SK-N-SH (cell line): Measurements from ENCODE around the gene H6PD. TPM values are rescaled to one million over a fixed set of nuclear protein-coding genes. Genes with fewer than 3 reads are reported as not detected.

Experiments
- CTCF ChIA-PET: fragments of 300-600, 350-600 bp; formaldehyde crosslinking; extraction: SDS; loops from one replicate; lab custom pipeline; 2021; lab: Yijun Ruan, JAX
- POLR2A ChIA-PET: fragments of 350-600 bp; sonication (Branson Sonifier 250); formaldehyde crosslinking; extraction: SDS; loops from one replicate; lab custom pipeline; 2020; ENCODE audit warnings: antibody characterized with exemption, inconsistent platforms; lab: Yijun Ruan, JAX
- DNase-seq: peaks from one replicate; pipeline ENCODE4 v3.0.0; 2012
- H2AFZ ChIP-seq: fragments of 200-600 bp; sonication (generic); 2 replicates; pipeline ENCODE4 v1.8.1; 2016; ENCODE audit warnings: antibody characterized with exemption, mild to moderate bottlenecking, low read depth
- H3F3A ChIP-seq: fragments of 200-600 bp; sonication (generic); replicated peaks from 2 replicates; pipeline ENCODE3; 2016; ENCODE audit warnings: antibody characterized with exemption, mild to moderate bottlenecking; ENCODE audit not compliant: insufficient read depth
- H3K27ac ChIP-seq, 2 experiments: fragments of 200-500 bp in 1 of 2; fragments of 200-600 bp in 1 of 2; sonication (Bioruptor generic) in 1 of 2; sonication (generic), shearing (Covaris generic) in 1 of 2; 2 replicates each; pipeline versions ENCODE4 v1.5.1 to v1.6.1; 2014 to 2016; ENCODE audit warnings: low read depth in 2 of 2, inconsistent platforms in 1 of 2, low read length in 1 of 2, mild to moderate bottlenecking in 1 of 2, mixed read lengths in 1 of 2
- H3K27me3 ChIP-seq: fragments of 200-600 bp; sonication (generic), shearing (Covaris generic); 2 replicates; pipeline ENCODE4 v1.6.1; 2016; ENCODE audit warnings: mixed run types; ENCODE audit not compliant: insufficient read depth
- H3K36me3 ChIP-seq, 2 experiments: fragments of 200-500 bp in 1 of 2; fragments of 200-600 bp in 1 of 2; sonication (Bioruptor generic) in 1 of 2; sonication (generic) in 1 of 2; replicated peaks in 1 of 2; 2 replicates each; pipeline versions ENCODE3 to v1.5.1; 2014 to 2016; ENCODE audit warnings: low read length in 1 of 2, mild to moderate bottlenecking in 1 of 2; ENCODE audit not compliant: insufficient read depth in 2 of 2, control insufficient read depth in 1 of 2
- H3K4me1 ChIP-seq, 2 experiments: fragments of 200-500 bp in 1 of 2; fragments of 200-600 bp in 1 of 2; sonication (Bioruptor generic) in 1 of 2; sonication (generic), shearing (Covaris generic) in 1 of 2; 2 replicates each; pipeline versions ENCODE4 v1.5.1 to v1.6.1; 2014 to 2016; ENCODE audit warnings: low read depth in 1 of 2, low read length in 1 of 2, mixed run types in 1 of 2; ENCODE audit not compliant: insufficient read depth in 2 of 2, control insufficient read depth in 1 of 2
- H3K4me2 ChIP-seq: fragments of 200-600 bp; sonication (generic), shearing (Covaris generic); 2 replicates; pipeline ENCODE4 v1.6.1; 2017; ENCODE audit warnings: mixed run types
- H3K4me3 ChIP-seq, 2 experiments: fragments of 200-500 bp in 1 of 2; fragments of 200-600 bp in 1 of 2; sonication (Bioruptor generic) in 1 of 2; sonication (generic), shearing (Covaris generic) in 1 of 2; 2 replicates each; pipeline versions ENCODE4 v1.5.1 to v1.8.1; 2014 to 2016; ENCODE audit warnings: low read depth in 2 of 2, inconsistent platforms in 1 of 2, low read length in 1 of 2, mild to moderate bottlenecking in 1 of 2, mixed read lengths in 1 of 2, moderate library complexity in 1 of 2
- H3K79me2 ChIP-seq: fragments of 200-600 bp; sonication (generic); 2 replicates; pipeline ENCODE4 v1.8.1; 2017; ENCODE audit warnings: mild to moderate bottlenecking; ENCODE audit not compliant: insufficient read depth
- H3K9ac ChIP-seq: fragments of 200-600 bp; sonication (generic); 2 replicates; pipeline ENCODE4 v1.6.1; 2017; ENCODE audit warnings: mixed run types
- H3K9me2 ChIP-seq: fragments of 200-600 bp; sonication (generic); 2 replicates; pipeline ENCODE4 v1.6.1; 2017; ENCODE audit warnings: mixed run types
- H3K9me3 ChIP-seq: fragments of 200-600 bp; sonication (generic); 2 replicates; pipeline ENCODE4 v1.6.1; 2017; ENCODE audit warnings: mixed run types, mild to moderate bottlenecking, moderate library complexity
- H4K20me1 ChIP-seq: fragments of 200-600 bp; sonication (generic); 2 replicates; pipeline ENCODE4 v1.6.1; 2017; ENCODE audit warnings: mild to moderate bottlenecking, mixed run types; ENCODE audit not compliant: insufficient read depth
- EP300 ChIP-seq, 2 experiments: IDR thresholded peaks; 2 replicates each; pipeline versions ENCODE4 v1.4.0 to v1.6.1; 2012; ENCODE audit warnings: borderline replicate concordance in 1 of 2, low read depth in 1 of 2, low read length in 1 of 2
- FOSL2 ChIP-seq: IDR thresholded peaks from 2 replicates; pipeline ENCODE4 v1.4.0; 2012; ENCODE audit warnings: low read depth, mild to moderate bottlenecking, moderate library complexity, borderline replicate concordance
- GATA2 ChIP-seq: sonication (generic); formaldehyde crosslinking; IDR thresholded peaks from 2 replicates; pipeline ENCODE4 v1.5.0; 2020; ENCODE audit warnings: mild to moderate bottlenecking, missing genetic modification reagents
- MEF2A ChIP-seq: IDR thresholded peaks from 2 replicates; pipeline ENCODE4 v1.4.0; 2012; ENCODE audit warnings: low read depth, borderline replicate concordance
- RCOR1 ChIP-seq: fragments of 150-350 bp; IDR thresholded peaks from 2 replicates; pipeline ENCODE4 v1.6.1; 2017; ENCODE audit warnings: antibody characterized with exemption, low read length
- TAF1 ChIP-seq: IDR thresholded peaks from 2 replicates; pipeline ENCODE4 v1.6.1; 2012; ENCODE audit warnings: low read depth, mild to moderate bottlenecking, low read length, moderate library complexity, borderline replicate concordance
- TEAD4 ChIP-seq: IDR thresholded peaks from 2 replicates; pipeline ENCODE4 v1.4.0; 2012; ENCODE audit warnings: mild to moderate bottlenecking, borderline replicate concordance; ENCODE audit not compliant: insufficient read depth
- WGBS: methylation state at CpG from one replicate; pipeline ENCODE4 v1.1.6; 2017; ENCODE audit warnings: low lambda C conversion rate; 5-methylcytosine and 5-hydroxymethylcytosine counted together
- polyA plus RNA-seq, 3 experiments: library from polyadenylated mRNA; depleted of rRNA; stranded (reverse); fragments of >200 nt; gene quantifications; 2 replicates each; pipeline ENCODE4 v1.2.3, GENCODE V29; 2012
- TF ChIP-seq, protein P1 (sequence below): fragments of 150-350 bp; IDR thresholded peaks from 2 replicates; pipeline ENCODE4 v1.6.1; 2016; ENCODE audit warnings: mild to moderate bottlenecking, low read depth, low read length
- TF ChIP-seq, protein P2 (sequence below): IDR thresholded peaks from 2 replicates; pipeline ENCODE4 v1.6.1; 2012; ENCODE audit warnings: mild to moderate bottlenecking, low read depth, low read length, moderate library complexity
- TF ChIP-seq, protein P3 (sequence below): fragments of 200-600 bp; sonication (generic); IDR thresholded peaks from 2 replicates; pipeline ENCODE4 v1.6.1; 2017; ENCODE audit warnings: antibody characterized with exemption, mild to moderate bottlenecking, moderate library complexity

Gene H6PD
- polyA plus RNA-seq, 1 of the 3 experiments (the other 2 are of a cell fraction) = 19.1 TPM

DNA sequence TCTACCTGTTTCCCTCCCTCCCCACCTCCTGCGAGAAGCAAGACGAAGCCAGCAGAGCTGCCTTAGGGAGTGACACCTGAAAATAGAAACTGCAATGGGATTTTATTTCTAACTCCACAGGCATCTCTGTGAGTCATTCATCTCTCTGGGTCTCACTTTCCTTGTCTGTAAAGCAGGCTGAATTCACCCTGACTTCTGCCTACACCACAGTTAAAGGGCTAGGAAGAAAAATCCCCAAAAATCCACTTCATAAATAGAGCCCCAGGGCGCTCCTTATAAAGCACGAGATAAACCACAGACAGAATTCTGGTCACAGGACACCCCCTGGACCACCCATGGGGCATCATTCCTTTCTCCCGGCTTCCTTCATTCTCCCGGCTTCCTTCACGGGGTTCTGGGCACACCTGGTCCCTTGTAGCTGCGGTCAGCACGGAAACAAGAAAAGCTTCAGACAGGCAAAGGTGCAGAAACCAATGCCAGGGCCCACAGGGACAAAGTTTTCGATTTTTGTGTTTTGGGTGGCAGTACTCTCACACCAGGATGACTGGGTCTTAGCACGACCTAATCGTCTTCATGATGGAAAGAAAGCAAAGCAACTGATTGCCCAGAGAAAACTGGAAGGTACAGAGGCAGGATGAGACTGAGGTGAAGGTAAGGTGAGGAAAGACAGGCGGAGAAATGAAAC lies 2.8 kb upstream of the H6PD start:
- peak; percentile 33; the same call in 1 of the 2 replicates for TF ChIP-seq FOSL2
- TF ChIP-seq, protein P1, sequence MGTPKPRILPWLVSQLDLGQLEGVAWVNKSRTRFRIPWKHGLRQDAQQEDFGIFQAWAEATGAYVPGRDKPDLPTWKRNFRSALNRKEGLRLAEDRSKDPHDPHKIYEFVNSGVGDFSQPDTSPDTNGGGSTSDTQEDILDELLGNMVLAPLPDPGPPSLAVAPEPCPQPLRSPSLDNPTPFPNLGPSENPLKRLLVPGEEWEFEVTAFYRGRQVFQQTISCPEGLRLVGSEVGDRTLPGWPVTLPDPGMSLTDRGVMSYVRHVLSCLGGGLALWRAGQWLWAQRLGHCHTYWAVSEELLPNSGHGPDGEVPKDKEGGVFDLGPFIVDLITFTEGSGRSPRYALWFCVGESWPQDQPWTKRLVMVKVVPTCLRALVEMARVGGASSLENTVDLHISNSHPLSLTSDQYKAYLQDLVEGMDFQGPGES = no peak
- Histone ChIP-seq H3K9me3 (no peaks in the 10 kb centered on the region), H3F3A (no peaks in the 10 kb centered on the region), H3K4me1 (peaks cover 0 to 5% of the 10 kb centered on the region in 2 experiments; a peak in 1 of 4 replicates), H3K9me2 (no peaks in the 10 kb centered on the region), H3K4me2 (no peak overlapping the region), H3K4me3 (no peak overlapping the region), H3K36me3 (no peaks in the 10 kb centered on the region), H3K27me3 (no peaks in the 10 kb centered on the region), H4K20me1 (no peaks in the 10 kb centered on the region), H3K79me2 (peaks cover 16% of the 10 kb centered on the region), H3K27ac (no peak overlapping the region), H3K9ac (no peak overlapping the region), H2AFZ (no peak overlapping the region)
- no peak for DNase-seq
- CTCF ChIA-PET = interaction anchor here (1.0 to 2.4 kb wide), 6 partner anchors 11 to 264 kb away, joined by 3 to 9 read pairs (median 4); no protein-coding TSS in a partner anchor
- 79% methylated on average over 13 of the region's 13 CpGs for WGBS
- POLR2A ChIA-PET = no interaction called here

DNA sequence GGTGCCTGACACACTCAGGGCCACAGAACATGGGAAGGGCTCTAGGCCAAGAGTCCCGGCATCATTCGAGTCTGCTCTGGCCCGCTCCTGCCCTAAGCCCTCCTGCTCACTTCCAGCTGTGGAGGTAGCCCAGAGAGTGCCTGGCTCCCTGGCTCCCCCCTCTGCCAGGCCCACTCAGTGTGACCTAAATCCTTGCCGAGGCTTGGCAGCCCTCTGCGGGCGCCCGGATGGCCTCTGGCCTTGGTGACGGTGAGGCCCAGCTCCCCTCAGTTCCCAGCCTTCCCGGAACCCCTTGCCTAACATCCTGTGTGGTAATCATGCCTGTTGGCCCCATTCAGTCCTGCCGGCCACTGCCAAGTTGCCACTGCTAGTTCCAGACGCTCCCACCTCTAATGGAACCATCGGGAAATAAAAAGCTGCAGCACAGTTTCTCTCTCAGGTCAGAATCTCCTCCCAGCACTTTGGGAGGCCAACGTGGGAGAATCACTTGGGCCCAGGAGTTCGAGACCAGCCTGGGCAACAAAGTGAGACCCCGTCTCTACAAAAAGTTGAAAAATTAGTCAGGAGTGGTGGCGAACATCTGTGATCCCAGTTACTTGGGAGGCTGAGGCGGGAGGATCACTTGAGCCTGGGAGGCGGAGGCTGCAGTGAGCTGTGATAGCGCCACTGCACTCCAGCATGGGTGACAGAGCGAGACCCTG lies 1.2 kb upstream of the H6PD start:
- CTCF ChIA-PET = interaction anchor here (0.7 to 4.9 kb wide), 21 partner anchors 8 to 293 kb away, joined by 3 to 31 read pairs (median 4); no protein-coding TSS in a partner anchor

DNA sequence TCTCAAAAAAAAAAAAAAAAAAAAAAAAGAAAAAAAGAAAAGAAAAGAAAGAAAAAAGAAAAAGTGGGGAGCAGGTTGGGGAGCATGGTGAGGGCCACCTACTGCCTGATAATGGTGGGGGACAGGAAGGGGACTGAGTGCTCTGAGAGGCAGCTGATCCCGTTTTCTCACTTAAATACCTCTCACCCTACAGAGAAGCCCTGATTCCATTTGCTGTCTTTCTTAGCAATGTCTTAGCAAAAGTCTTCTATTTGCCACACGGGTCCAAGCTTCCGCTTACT lies 692 bp upstream of the H6PD start:
- H3K27me3 ChIP-seq = no peaks in the 10 kb centered on the region
- ChIA-PET POLR2A (no interaction called here), CTCF (interaction anchor here (0.7 to 4.9 kb wide), 22 partner anchors 9 to 293 kb away, joined by 3 to 31 read pairs (median 4); no protein-coding TSS in a partner anchor)
- no peak overlapping the region; the same call in 1 of the 2 replicates for H3K9ac ChIP-seq
- no peak for DNase-seq
- H3K4me3 ChIP-seq = peak overlapping the region; percentile 60 to 63
- H3K27ac ChIP-seq = no peak overlapping the region; a peak in 1 of 4 replicates
- peaks cover 0 to 9% of the 10 kb centered on the region in 2 experiments; a peak in 1 of 4 replicates for H3K4me1 ChIP-seq
- H3K4me2 ChIP-seq = peak overlapping the region; percentile 72; the same call in 1 of the 2 replicates
- no peaks in the 10 kb centered on the region for H4K20me1 ChIP-seq
- peaks cover 29% of the 10 kb centered on the region for H3K79me2 ChIP-seq
- H3K9me2 ChIP-seq = no peaks in the 10 kb centered on the region
- no peaks in the 10 kb centered on the region for H3K9me3 ChIP-seq
- 65% methylated on average over 3 of the region's 3 CpGs for WGBS
- no peaks in the 10 kb centered on the region for H3F3A ChIP-seq
- H3K36me3 ChIP-seq = peaks cover 0 to 6% of the 10 kb centered on the region in 2 experiments
- H2AFZ ChIP-seq = peak overlapping the region; percentile 84; the same call in 1 of the 2 replicates
- TF ChIP-seq, protein P2, sequence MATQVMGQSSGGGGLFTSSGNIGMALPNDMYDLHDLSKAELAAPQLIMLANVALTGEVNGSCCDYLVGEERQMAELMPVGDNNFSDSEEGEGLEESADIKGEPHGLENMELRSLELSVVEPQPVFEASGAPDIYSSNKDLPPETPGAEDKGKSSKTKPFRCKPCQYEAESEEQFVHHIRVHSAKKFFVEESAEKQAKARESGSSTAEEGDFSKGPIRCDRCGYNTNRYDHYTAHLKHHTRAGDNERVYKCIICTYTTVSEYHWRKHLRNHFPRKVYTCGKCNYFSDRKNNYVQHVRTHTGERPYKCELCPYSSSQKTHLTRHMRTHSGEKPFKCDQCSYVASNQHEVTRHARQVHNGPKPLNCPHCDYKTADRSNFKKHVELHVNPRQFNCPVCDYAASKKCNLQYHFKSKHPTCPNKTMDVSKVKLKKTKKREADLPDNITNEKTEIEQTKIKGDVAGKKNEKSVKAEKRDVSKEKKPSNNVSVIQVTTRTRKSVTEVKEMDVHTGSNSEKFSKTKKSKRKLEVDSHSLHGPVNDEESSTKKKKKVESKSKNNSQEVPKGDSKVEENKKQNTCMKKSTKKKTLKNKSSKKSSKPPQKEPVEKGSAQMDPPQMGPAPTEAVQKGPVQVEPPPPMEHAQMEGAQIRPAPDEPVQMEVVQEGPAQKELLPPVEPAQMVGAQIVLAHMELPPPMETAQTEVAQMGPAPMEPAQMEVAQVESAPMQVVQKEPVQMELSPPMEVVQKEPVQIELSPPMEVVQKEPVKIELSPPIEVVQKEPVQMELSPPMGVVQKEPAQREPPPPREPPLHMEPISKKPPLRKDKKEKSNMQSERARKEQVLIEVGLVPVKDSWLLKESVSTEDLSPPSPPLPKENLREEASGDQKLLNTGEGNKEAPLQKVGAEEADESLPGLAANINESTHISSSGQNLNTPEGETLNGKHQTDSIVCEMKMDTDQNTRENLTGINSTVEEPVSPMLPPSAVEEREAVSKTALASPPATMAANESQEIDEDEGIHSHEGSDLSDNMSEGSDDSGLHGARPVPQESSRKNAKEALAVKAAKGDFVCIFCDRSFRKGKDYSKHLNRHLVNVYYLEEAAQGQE = no peak
- TF ChIP-seq EP300 (IDR thresholded peaks at IDR 0.05; ENCODE audit: borderline replicate concordance in 1 of 2, low read depth in 1 of 2, low read length in 1 of 2) (no peak), TAF1 (no peak), GATA2 (CRISPR knock-in tag) (no peak)
- TF ChIP-seq, protein P3, sequence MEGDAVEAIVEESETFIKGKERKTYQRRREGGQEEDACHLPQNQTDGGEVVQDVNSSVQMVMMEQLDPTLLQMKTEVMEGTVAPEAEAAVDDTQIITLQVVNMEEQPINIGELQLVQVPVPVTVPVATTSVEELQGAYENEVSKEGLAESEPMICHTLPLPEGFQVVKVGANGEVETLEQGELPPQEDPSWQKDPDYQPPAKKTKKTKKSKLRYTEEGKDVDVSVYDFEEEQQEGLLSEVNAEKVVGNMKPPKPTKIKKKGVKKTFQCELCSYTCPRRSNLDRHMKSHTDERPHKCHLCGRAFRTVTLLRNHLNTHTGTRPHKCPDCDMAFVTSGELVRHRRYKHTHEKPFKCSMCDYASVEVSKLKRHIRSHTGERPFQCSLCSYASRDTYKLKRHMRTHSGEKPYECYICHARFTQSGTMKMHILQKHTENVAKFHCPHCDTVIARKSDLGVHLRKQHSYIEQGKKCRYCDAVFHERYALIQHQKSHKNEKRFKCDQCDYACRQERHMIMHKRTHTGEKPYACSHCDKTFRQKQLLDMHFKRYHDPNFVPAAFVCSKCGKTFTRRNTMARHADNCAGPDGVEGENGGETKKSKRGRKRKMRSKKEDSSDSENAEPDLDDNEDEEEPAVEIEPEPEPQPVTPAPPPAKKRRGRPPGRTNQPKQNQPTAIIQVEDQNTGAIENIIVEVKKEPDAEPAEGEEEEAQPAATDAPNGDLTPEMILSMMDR = no peak

More for the DNA sequence above, 1.2 kb upstream of the H6PD start:
- H3K4me2 ChIP-seq = no peak overlapping the region
- POLR2A ChIA-PET = no interaction called here
- peaks cover 25% of the 10 kb centered on the region for H3K79me2 ChIP-seq
- no peak for DNase-seq
- H4K20me1 ChIP-seq = no peaks in the 10 kb centered on the region
- H3K4me1 ChIP-seq = peaks cover 0 to 9% of the 10 kb centered on the region in 2 experiments; a peak in 1 of 4 replicates
- H3K9ac ChIP-seq = no peak overlapping the region
- H3K36me3 ChIP-seq = peaks cover 0 to 6% of the 10 kb centered on the region in 2 experiments
- H3K9me3 ChIP-seq = no peaks in the 10 kb centered on the region
- no peak overlapping the region for H3K27ac ChIP-seq
- H3K4me3 ChIP-seq = no peak overlapping the region
- no peaks in the 10 kb centered on the region for H3K27me3 ChIP-seq
- no peak for TF ChIP-seq RCOR1
- no peak for TF ChIP-seq MEF2A
- TF ChIP-seq TEAD4 = no peak
- TF ChIP-seq, all 33 proteins: peak for 0
- WGBS = 91% methylated on average over 11 of the region's 20 CpGs
- H2AFZ ChIP-seq = no peak overlapping the region
- no peaks in the 10 kb centered on the region for H3K9me2 ChIP-seq
- H3F3A ChIP-seq = no peaks in the 10 kb centered on the region
